ES-I3 (cell line): ENCODE results near the gene CCL28.
"Not testable (repeated sequence)": the region's sequence is repeated elsewhere in the genome, so short reads cannot be mapped to it uniquely, and the experiment has no call there.

Experiments
- H3K36me3 ChIP-seq: 2 replicates; pipeline ENCODE4 v1.6.1; 2013; ENCODE audit warnings: mild to moderate bottlenecking, low read length, control low read depth, moderate library complexity; ENCODE audit not compliant: insufficient read depth
- H3K4me1 ChIP-seq: 2 replicates; pipeline ENCODE4 v1.6.1; 2013; ENCODE audit warnings: mild to moderate bottlenecking, control low read depth, low read length; ENCODE audit not compliant: insufficient read depth
- H3K9ac ChIP-seq: 2 replicates; pipeline ENCODE4 v1.6.1; 2013; ENCODE audit warnings: low read depth, mild to moderate bottlenecking, low read length, moderate library complexity
- H3K9me3 ChIP-seq: 2 replicates; pipeline ENCODE4 v1.6.1; 2013; ENCODE audit warnings: mild to moderate bottlenecking, low read length, moderate library complexity; ENCODE audit not compliant: control insufficient read depth, insufficient read depth

CCL28 gene

GRCh38 chr5:43389679-43390329 is 22.4 kb downstream of the CCL28 start:
- no peaks in the 10 kb centered on the region for H3K9me3 ChIP-seq
- no peaks in the 10 kb centered on the region for H3K4me1 ChIP-seq
- H3K9ac ChIP-seq: no peak overlapping the region

GRCh38 chr5:43386960-43387362 is 25.2 kb downstream of the CCL28 start:
- H3K36me3 ChIP-seq: no peaks in the 10 kb centered on the region
- no peaks in the 10 kb centered on the region for H3K4me1 ChIP-seq
- H3K9ac ChIP-seq: no peak overlapping the region
- H3K9me3 ChIP-seq: no peaks in the 10 kb centered on the region

More at GRCh38 chr5:43389679-43390329, 22.4 kb downstream of the CCL28 start:
- no peaks in the 10 kb centered on the region for H3K36me3 ChIP-seq

GRCh38 chr5:43376496-43377140 is 35.6 kb downstream of the CCL28 start:
- no peak overlapping the region for H3K9ac ChIP-seq
- no peaks in the 10 kb centered on the region for H3K9me3 ChIP-seq

GRCh38 chr5:43371821-43372220 is 40.4 kb downstream of the CCL28 start:
- peaks cover 11% of the 10 kb centered on the region; the same call in 1 of the 2 replicates for H3K9me3 ChIP-seq
- H3K36me3 ChIP-seq: no peaks in the 10 kb centered on the region
- no peaks in the 10 kb centered on the region for H3K4me1 ChIP-seq
- no peak overlapping the region for H3K9ac ChIP-seq

More at GRCh38 chr5:43376496-43377140, 35.6 kb downstream of the CCL28 start:
- no peaks in the 10 kb centered on the region for H3K36me3 ChIP-seq
- no peaks in the 10 kb centered on the region for H3K4me1 ChIP-seq

- Histone ChIP-seq H3K9me3 (peaks cover 11% of the 10 kb centered on the region; the same call in 1 of the 2 replicates), H3K36me3 (no peaks in the 10 kb centered on the region), H3K4me1 (no peaks in the 10 kb centered on the region), H3K9ac (no peak overlapping the region)
Observed at GRCh38 chr5:43370352-43370751, 41.8 kb downstream of the CCL28 start.

- Histone ChIP-seq H3K36me3 (no peaks in the 10 kb centered on the region), H3K9ac (no peak overlapping the region), H3K4me1 (no peaks in the 10 kb centered on the region), H3K9me3 (peaks cover 11% of the 10 kb centered on the region; the same call in 1 of the 2 replicates)
Observed at GRCh38 chr5:43369651-43370050, 42.5 kb downstream of the CCL28 start.

GRCh38 chr5:43367909-43368669 is 44.1 kb downstream of the CCL28 start:
- Histone ChIP-seq H3K9ac (no peak overlapping the region), H3K36me3 (no peaks in the 10 kb centered on the region), H3K4me1 (no peaks in the 10 kb centered on the region), H3K9me3 (peaks cover 11% of the 10 kb centered on the region; the same call in 1 of the 2 replicates)

- H3K4me1 ChIP-seq: no peaks in the 10 kb centered on the region
- H3K9ac ChIP-seq: no peak overlapping the region
- H3K36me3 ChIP-seq: no peaks in the 10 kb centered on the region
- peaks cover 11% of the 10 kb centered on the region; the same call in 1 of the 2 replicates for H3K9me3 ChIP-seq
Observed at GRCh38 chr5:43367453-43367852, 44.7 kb downstream of the CCL28 start.

- H3K36me3 ChIP-seq, H3K4me1 ChIP-seq, H3K9ac ChIP-seq: not testable (repeated sequence)
- H3K9me3 ChIP-seq: peaks cover 11% of the 10 kb centered on the region; the same call in 1 of the 2 replicates
Observed at GRCh38 chr5:43366680-43367246, 45.4 kb downstream of the CCL28 start.

GRCh38 chr5:43365155-43365554 is 47.0 kb downstream of the CCL28 start:
- H3K9me3 ChIP-seq: peaks cover 11% of the 10 kb centered on the region; the same call in 1 of the 2 replicates
- H3K4me1 ChIP-seq, H3K9ac ChIP-seq: not testable (repeated sequence)

GRCh38 chr5:43363445-43364152 is 48.6 kb downstream of the CCL28 start:
- Histone ChIP-seq H3K36me3 (no peaks in the 10 kb centered on the region), H3K9ac (no peak overlapping the region), H3K4me1 (no peaks in the 10 kb centered on the region), H3K9me3 (peaks cover 11% of the 10 kb centered on the region)

More at GRCh38 chr5:43365155-43365554, 47.0 kb downstream of the CCL28 start:
- H3K36me3 ChIP-seq: not testable (repeated sequence)

- Histone ChIP-seq H3K9ac (no peak overlapping the region), H3K36me3 (no peaks in the 10 kb centered on the region), H3K4me1 (no peaks in the 10 kb centered on the region)
Observed at GRCh38 chr5:43362725-43363435, 49.3 kb downstream of the CCL28 start.

GRCh38 chr5:43358726-43359125 is 53.5 kb downstream of the CCL28 start:
- Histone ChIP-seq H3K36me3 (no peaks in the 10 kb centered on the region), H3K9me3 (no peaks in the 10 kb centered on the region; the same call in 1 of the 2 replicates), H3K4me1 (no peaks in the 10 kb centered on the region), H3K9ac (no peak overlapping the region)

More at GRCh38 chr5:43362725-43363435, 49.3 kb downstream of the CCL28 start:
- peaks cover 6% of the 10 kb centered on the region for H3K9me3 ChIP-seq
